A673 (cell line): ENCODE results near the gene CLSTN2.

Experiments
- CTCF ChIP-seq: fragments of 300-800, 200-600 bp; sonication (generic); conservative IDR thresholded peaks from 2 replicates; pipeline ENCODE4 v1.5.1; 2017; ENCODE audit warnings: low read depth, mild to moderate bottlenecking, antibody characterized with exemption, low read length, moderate library complexity, mixed read lengths
- EZH2 ChIP-seq: fragments of 200-600 bp; sonication (generic); IDR thresholded peaks from 2 replicates; pipeline ENCODE4 v1.6.1; 2017; ENCODE audit warnings: borderline replicate concordance, low read depth, mild to moderate bottlenecking, mixed read lengths, antibody characterized with exemption, low read length; ENCODE audit not compliant: poor library complexity, severe bottlenecking

GRCh38 chr3:140250010-140250855 lies 315.2 kb downstream of the CLSTN2 start:
- TF ChIP-seq EZH2 (no peak), CTCF (no peak)
